Calu3 (cell line): ENCODE measurements around the gene FOLH1. TPM values are rescaled to one million over a fixed set of nuclear protein-coding genes. Genes with fewer than 3 reads are reported as not detected.
"Not testable (repeated sequence)": the region's sequence is repeated elsewhere in the genome, so short reads cannot be mapped to it uniquely, and the experiment has no call there.

ENCODE experiments used
- BruUV-seq: library from RNA; stranded (reverse); fragments of 400-500 nt; replicated peaks from 2 replicates; lab custom pipeline; 2021; lab: Mats Ljungman, UMichigan
- CTCF ChIA-PET: fragments of 300-600 bp; sonication (Branson Sonifier 250); formaldehyde crosslinking; loops from one replicate; lab custom pipeline; 2022; ENCODE audit warnings: antibody characterized with exemption; lab: Charles Lee
- DNase-seq: peaks from one replicate; pipeline ENCODE4 v3.0.0; 2022
- H3K27ac Mint-ChIP-seq: one replicate; pipeline ENCODE4 v1.8.0; 2022; ENCODE audit warnings: mixed read lengths; ENCODE audit not compliant: unreplicated experiment
- H3K27me3 Mint-ChIP-seq: one replicate; pipeline ENCODE4 v1.8.0; 2022; ENCODE audit warnings: mixed read lengths; ENCODE audit not compliant: unreplicated experiment
- H3K36me3 Mint-ChIP-seq: one replicate; pipeline ENCODE4 v1.8.0; 2022; ENCODE audit warnings: mild to moderate bottlenecking, moderate library complexity, mixed read lengths; ENCODE audit not compliant: insufficient read depth, unreplicated experiment
- H3K4me1 Mint-ChIP-seq: one replicate; pipeline ENCODE4 v1.8.0; 2022; ENCODE audit warnings: mild to moderate bottlenecking, low read depth, mixed read lengths; ENCODE audit not compliant: unreplicated experiment
- H3K4me3 Mint-ChIP-seq: one replicate; pipeline ENCODE4 v1.8.0; 2022; ENCODE audit warnings: mild to moderate bottlenecking, low read depth, moderate library complexity, mixed read lengths; ENCODE audit not compliant: unreplicated experiment
- H3K9me3 Mint-ChIP-seq: one replicate; pipeline ENCODE4 v1.8.0; 2022; ENCODE audit warnings: low read depth, mixed read lengths; ENCODE audit not compliant: unreplicated experiment
- intact Hi-C: fragments of 100-400 bp; cut with micrococcal nuclease; formaldehyde crosslinking; loops from one replicate; pipeline ENCODE4 v1.10.0; 2022; ENCODE audit not compliant: unreplicated experiment
- total RNA-seq: library from RNA; stranded (reverse); gene quantifications from 2 replicates; pipeline ENCODE4 v1.2.3, GENCODE V29; 2022
- TF ChIP-seq, protein P1 (sequence below): fragments of 200-600 bp; IDR thresholded peaks from one replicate; pipeline ENCODE4 v1.8.0; 2022; ENCODE audit warnings: antibody characterized with exemption; ENCODE audit not compliant: unreplicated experiment

The FOLH1 gene
- total RNA-seq, 1 experiment from 2014 or later, result 0.80 TPM

DNA sequence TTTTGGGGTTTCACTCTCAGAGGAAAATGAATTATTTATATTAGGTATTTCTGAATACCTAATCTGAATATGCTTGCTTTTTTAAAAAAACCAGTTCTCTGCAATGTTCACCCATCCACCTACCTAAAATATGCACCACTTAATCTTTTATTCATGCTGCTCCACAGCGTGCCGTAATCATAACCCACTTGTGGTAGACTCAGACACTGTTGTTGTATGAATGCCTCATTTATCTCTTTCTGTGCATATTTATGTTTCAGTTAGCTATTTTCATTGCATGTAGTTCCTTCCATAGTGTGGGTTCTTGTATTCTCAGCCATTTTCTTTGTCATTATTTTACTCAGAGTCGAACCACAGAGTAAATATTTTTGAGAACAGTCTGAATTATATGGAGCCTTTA, 21.6 kb upstream of the FOLH1 start:
- H3K27me3 Mint-ChIP-seq, result peaks cover 27% of the 10 kb centered on the region
- H3K36me3 Mint-ChIP-seq, DNase-seq, H3K4me3 Mint-ChIP-seq, H3K4me1 Mint-ChIP-seq, CTCF ChIA-PET, intact Hi-C loops, H3K9me3 Mint-ChIP-seq, BruUV-seq, H3K27ac Mint-ChIP-seq: not testable (repeated sequence)

GRCh38 chr11:49229136-49229535, 20.7 kb upstream of the FOLH1 start:
- DNase-seq, H3K27ac Mint-ChIP-seq, H3K9me3 Mint-ChIP-seq, CTCF ChIA-PET, H3K4me1 Mint-ChIP-seq, H3K4me3 Mint-ChIP-seq, BruUV-seq, H3K36me3 Mint-ChIP-seq: not testable (repeated sequence)
- H3K27me3 Mint-ChIP-seq, result peaks cover 27% of the 10 kb centered on the region
- intact Hi-C loops, result loop anchor here (5.0 kb wide), 1 partner anchor 298 kb away; no protein-coding TSS in a partner anchor

- intact Hi-C loops, result loop anchor here (5.0 kb wide), 1 partner anchor 302 kb away; no protein-coding TSS in a partner anchor
- BruUV-seq, DNase-seq, H3K36me3 Mint-ChIP-seq, H3K4me1 Mint-ChIP-seq, H3K27ac Mint-ChIP-seq, CTCF ChIA-PET, H3K9me3 Mint-ChIP-seq, H3K4me3 Mint-ChIP-seq: not testable (repeated sequence)
- H3K27me3 Mint-ChIP-seq, result peaks cover 27% of the 10 kb centered on the region
Observed at GRCh38 chr11:49225255-49225785, 16.9 kb upstream of the FOLH1 start.

DNA sequence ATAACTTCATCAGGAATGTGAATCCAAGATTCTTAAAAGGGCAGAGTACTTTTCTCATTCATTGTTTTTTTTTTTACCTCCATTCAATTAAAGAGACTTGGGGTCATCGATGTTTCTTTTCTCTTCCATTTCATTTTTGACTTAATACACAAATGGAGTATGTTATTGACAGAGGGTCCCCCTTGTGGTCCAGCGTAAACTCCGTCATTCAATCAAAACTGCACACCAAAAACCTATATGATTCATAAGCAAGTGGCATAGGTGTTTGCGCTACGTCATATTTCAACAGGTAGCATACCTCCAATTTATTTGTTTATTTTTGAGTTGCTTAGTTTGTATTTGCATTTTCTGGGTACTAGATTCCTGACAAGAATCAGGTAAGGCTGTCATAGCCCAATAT, 12.7 kb upstream of the FOLH1 start:
- no peaks in the 10 kb centered on the region for H3K4me1 Mint-ChIP-seq
- no peak overlapping the region for H3K27ac Mint-ChIP-seq
- H3K4me3 Mint-ChIP-seq, result no peak overlapping the region
- H3K36me3 Mint-ChIP-seq, result no peaks in the 10 kb centered on the region
- CTCF ChIA-PET, result interaction anchor here (0.7 kb wide), 1 partner anchor 38 kb away, joined by 3 read pairs; no protein-coding TSS in a partner anchor
- peaks cover 4% of the 10 kb centered on the region for H3K27me3 Mint-ChIP-seq
- BruUV-seq, result no TSS peak
- TF ChIP-seq, protein P1, sequence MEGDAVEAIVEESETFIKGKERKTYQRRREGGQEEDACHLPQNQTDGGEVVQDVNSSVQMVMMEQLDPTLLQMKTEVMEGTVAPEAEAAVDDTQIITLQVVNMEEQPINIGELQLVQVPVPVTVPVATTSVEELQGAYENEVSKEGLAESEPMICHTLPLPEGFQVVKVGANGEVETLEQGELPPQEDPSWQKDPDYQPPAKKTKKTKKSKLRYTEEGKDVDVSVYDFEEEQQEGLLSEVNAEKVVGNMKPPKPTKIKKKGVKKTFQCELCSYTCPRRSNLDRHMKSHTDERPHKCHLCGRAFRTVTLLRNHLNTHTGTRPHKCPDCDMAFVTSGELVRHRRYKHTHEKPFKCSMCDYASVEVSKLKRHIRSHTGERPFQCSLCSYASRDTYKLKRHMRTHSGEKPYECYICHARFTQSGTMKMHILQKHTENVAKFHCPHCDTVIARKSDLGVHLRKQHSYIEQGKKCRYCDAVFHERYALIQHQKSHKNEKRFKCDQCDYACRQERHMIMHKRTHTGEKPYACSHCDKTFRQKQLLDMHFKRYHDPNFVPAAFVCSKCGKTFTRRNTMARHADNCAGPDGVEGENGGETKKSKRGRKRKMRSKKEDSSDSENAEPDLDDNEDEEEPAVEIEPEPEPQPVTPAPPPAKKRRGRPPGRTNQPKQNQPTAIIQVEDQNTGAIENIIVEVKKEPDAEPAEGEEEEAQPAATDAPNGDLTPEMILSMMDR, result no peak
- intact Hi-C loops, result no loop called here
- no peaks in the 10 kb centered on the region for H3K9me3 Mint-ChIP-seq
- no peak for DNase-seq

DNA sequence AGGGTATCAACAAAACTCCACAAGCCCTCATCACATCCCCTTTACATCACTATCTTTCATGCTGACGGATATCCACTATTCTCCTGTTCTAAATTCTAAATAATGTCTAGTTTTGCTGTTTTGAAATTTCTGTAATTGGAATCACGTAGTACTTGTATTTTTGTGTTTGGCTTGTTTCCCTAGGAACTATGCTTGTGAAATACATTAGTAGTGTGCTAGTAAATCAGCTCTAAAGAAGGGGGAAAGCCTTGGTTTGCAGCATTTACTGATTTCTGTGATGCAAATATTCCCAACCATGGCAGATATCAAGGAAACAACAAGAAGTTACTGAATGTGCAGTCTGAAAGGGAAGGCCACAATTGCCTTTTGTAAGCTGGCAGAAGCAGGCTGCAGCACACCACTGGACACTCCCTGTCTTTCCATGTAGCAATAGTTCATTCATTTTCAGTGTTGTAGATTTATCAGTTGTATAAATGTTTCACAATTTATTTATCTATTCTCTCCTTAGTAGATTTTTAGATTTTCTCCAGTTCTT, 4.7 kb upstream of the FOLH1 start:
- no peak for DNase-seq
- Mint-ChIP-seq H3K27ac (no peak overlapping the region), H3K36me3 (peaks cover 5% of the 10 kb centered on the region), H3K4me1 (no peaks in the 10 kb centered on the region), H3K9me3 (no peaks in the 10 kb centered on the region), H3K4me3 (no peak overlapping the region), H3K27me3 (no peaks in the 10 kb centered on the region)
- CTCF ChIA-PET, result no interaction called here
- TF ChIP-seq, protein P1, result no peak
- no TSS peak for BruUV-seq
- intact Hi-C loops, result no loop called here

DNA sequence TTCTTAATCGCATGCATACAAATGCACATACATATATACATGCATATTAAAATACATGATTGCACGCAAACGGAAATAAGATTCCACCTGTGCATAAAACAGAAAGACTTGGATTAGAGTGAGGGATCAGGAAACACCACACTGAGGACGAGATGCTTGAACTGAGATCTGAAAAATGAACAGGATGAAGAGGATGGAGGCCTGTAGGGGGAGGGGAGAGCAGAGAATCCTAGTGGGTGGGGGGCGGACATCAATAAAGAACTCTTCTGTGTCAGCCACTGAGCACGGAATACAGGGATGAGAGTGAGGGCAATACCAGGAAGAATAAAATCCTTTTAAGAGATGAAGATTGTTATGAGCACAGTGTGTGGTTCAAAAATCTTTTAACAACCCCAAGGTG, 1.4 kb downstream of the FOLH1 start:
- DNase-seq, H3K27ac Mint-ChIP-seq, BruUV-seq, H3K27me3 Mint-ChIP-seq, H3K4me3 Mint-ChIP-seq, intact Hi-C loops, H3K4me1 Mint-ChIP-seq, CTCF ChIA-PET, H3K36me3 Mint-ChIP-seq, H3K9me3 Mint-ChIP-seq: not testable (repeated sequence)
